Measurements from ENCODE around the gene TOPBP1.

GRCh38 chr3:133572158-133573053, 89.3 kb downstream of the TOPBP1 start:
- TF ChIP-seq CTCF (IDR thresholded peaks at IDR 0.05) (no peak), POLR2A (IDR thresholded peaks at IDR 0.05) (no peak)
